Thoracic aorta (tissue), 2 donors: ENCODE data around the gene NMT1. TPM values are rescaled to one million over a fixed set of nuclear protein-coding genes. Genes with fewer than 3 reads are reported as not detected.

Experiments
- ATAC-seq: fragments of 150-250 bp; one replicate; pipeline ENCODE4 v1.8.0; 2017; ENCODE audit warnings: low read depth; ENCODE audit not compliant: insufficient number of reproducible peaks, low FRiP score
- DNase-seq: peaks from one replicate; pipeline ENCODE4 v3.0.0-alpha.2; 2020; ENCODE audit warnings: low spot score
- H3K27ac ChIP-seq, 2 donors: fragments of 200-600 bp; sonication (generic); 1 replicate in 1 of 2; 2 replicates in 1 of 2; pipeline ENCODE4 v1.5.1; 2016; ENCODE audit warnings: mild to moderate bottlenecking in 2 of 2, moderate library complexity in 2 of 2
- H3K27me3 ChIP-seq: fragments of 200-600 bp; sonication (generic); replicated peaks from 2 replicates; pipeline ENCODE4 v1.6.0; 2016; ENCODE audit warnings: mild to moderate bottlenecking; ENCODE audit not compliant: insufficient read depth
- H3K36me3 ChIP-seq: fragments of 200-600 bp; sonication (generic); one replicate; pipeline ENCODE4 v1.5.1; 2016
- H3K4me1 ChIP-seq, 2 donors: fragments of 200-600 bp; sonication (generic); 1 replicate in 1 of 2; 2 replicates in 1 of 2; pipeline versions ENCODE4 v1.5.1 to v1.6.0; 2016; ENCODE audit warnings: low read depth in 2 of 2, mild to moderate bottlenecking in 1 of 2; ENCODE audit not compliant: control insufficient read depth in 1 of 2
- H3K4me3 ChIP-seq: fragments of 200-600 bp; sonication (generic); 2 replicates; pipeline ENCODE4 v1.5.1; 2016; ENCODE audit warnings: mild to moderate bottlenecking
- H3K9me3 ChIP-seq: fragments of 200-600 bp; sonication (generic); 2 replicates; pipeline ENCODE4 v1.5.1; 2016
- total RNA-seq, 2 donors: library from RNA; depleted of rRNA; stranded (reverse); fragments of >200 nt; gene quantifications; one replicate each; pipeline versions ENCODE4 v1.1.0 to v1.2.3, GENCODE V29; 2016
- TF ChIP-seq, protein P1 (sequence below): fragments of 200-600 bp; sonication (generic); IDR thresholded peaks from one replicate; pipeline ENCODE4 v1.5.1; 2019; ENCODE audit warnings: antibody characterized with exemption

The NMT1 gene
- total RNA-seq, 2 donors from 2014 or later = 53.1 to 64.8 TPM

- ATAC-seq = no peak
- peaks cover 11% of the 10 kb centered on the region for H3K36me3 ChIP-seq
- DNase-seq = no peak
- no peak overlapping the region for H3K27ac ChIP-seq
- no peaks in the 10 kb centered on the region for H3K9me3 ChIP-seq
- H3K27me3 ChIP-seq = no peaks in the 10 kb centered on the region
- TF ChIP-seq, protein P1, sequence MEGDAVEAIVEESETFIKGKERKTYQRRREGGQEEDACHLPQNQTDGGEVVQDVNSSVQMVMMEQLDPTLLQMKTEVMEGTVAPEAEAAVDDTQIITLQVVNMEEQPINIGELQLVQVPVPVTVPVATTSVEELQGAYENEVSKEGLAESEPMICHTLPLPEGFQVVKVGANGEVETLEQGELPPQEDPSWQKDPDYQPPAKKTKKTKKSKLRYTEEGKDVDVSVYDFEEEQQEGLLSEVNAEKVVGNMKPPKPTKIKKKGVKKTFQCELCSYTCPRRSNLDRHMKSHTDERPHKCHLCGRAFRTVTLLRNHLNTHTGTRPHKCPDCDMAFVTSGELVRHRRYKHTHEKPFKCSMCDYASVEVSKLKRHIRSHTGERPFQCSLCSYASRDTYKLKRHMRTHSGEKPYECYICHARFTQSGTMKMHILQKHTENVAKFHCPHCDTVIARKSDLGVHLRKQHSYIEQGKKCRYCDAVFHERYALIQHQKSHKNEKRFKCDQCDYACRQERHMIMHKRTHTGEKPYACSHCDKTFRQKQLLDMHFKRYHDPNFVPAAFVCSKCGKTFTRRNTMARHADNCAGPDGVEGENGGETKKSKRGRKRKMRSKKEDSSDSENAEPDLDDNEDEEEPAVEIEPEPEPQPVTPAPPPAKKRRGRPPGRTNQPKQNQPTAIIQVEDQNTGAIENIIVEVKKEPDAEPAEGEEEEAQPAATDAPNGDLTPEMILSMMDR = no peak
- H3K4me1 ChIP-seq = peaks cover 17 to 34% of the 10 kb centered on the region in 2 donors
- no peak overlapping the region for H3K4me3 ChIP-seq
Measured at GRCh38 chr17:45070001-45070400, 8.9 kb downstream of the NMT1 start.

DNA sequence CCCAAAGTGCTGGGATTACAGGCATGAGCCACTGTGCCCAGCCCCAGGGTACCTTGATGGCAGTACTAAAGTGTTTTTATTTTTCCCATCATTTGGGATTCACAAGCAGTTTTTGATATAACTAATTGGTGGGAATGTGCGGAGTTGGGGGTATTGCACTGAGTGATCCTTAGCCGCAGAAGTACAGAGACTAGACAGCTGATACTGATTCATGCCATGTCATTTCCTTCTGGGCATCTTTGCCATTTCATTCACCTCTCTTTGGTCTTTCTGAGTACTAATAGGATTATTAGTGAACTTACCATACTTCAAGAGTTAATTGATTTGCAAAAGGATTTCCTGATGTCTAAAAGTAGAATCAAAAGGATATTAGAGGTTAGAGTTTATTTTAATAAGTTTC is 9.7 kb downstream of the NMT1 start:
- Histone ChIP-seq H3K27ac (no peak overlapping the region), H3K27me3 (no peaks in the 10 kb centered on the region), H3K4me3 (no peak overlapping the region), H3K9me3 (no peaks in the 10 kb centered on the region), H3K36me3 (peaks cover 11% of the 10 kb centered on the region), H3K4me1 (peaks cover 18 to 29% of the 10 kb centered on the region in 2 donors)
- no peak for ATAC-seq
- DNase-seq = no peak
- TF ChIP-seq, protein P1 = no peak

- TF ChIP-seq, protein P1 = no peak
- H3K27ac ChIP-seq = peak overlapping the region in 1 of 2 donors; percentile 47
- peaks cover 11% of the 10 kb centered on the region for H3K36me3 ChIP-seq
- H3K9me3 ChIP-seq = no peaks in the 10 kb centered on the region
- DNase-seq (no peak), ATAC-seq (no peak)
- peaks cover 23 to 36% of the 10 kb centered on the region in 2 donors for H3K4me1 ChIP-seq
- no peaks in the 10 kb centered on the region for H3K27me3 ChIP-seq
- no peak overlapping the region for H3K4me3 ChIP-seq
Measured at GRCh38 chr17:45073414-45074070, 12.4 kb downstream of the NMT1 start.

DNA sequence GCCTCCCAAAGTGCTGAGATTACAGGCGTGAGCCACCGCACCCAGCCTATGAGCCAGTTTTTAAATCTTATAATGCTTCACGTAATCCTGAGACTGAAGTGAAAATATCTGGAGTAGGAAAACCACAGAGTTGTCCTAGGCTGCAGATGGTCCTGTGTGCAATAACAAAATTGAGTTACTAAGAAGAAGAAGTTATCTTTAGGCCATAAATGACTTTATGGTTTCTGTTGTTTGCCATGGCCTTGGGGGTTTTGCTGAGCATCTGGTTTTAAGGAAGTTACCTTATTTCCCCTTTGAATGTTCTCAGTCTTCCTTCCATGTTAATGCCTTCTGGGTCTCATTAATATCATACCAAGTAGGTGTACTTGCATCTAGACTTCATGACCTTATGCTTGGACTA is 16.5 kb downstream of the NMT1 start:
- TF ChIP-seq, protein P1 = no peak
- ATAC-seq = no peak
- no peak for DNase-seq

GRCh38 chr17:45081047-45081703 is 20.1 kb downstream of the NMT1 start:
- H3K36me3 ChIP-seq = peaks cover 43% of the 10 kb centered on the region
- ATAC-seq = no peak

More for the DNA sequence above, 16.5 kb downstream of the NMT1 start:
- no peak overlapping the region for H3K4me3 ChIP-seq
- H3K4me1 ChIP-seq = peaks cover 23 to 33% of the 10 kb centered on the region in 2 donors
- H3K27ac ChIP-seq = peak overlapping the region; percentile 26 to 70
- H3K9me3 ChIP-seq = no peaks in the 10 kb centered on the region
- H3K36me3 ChIP-seq = peaks cover 27% of the 10 kb centered on the region
- no peaks in the 10 kb centered on the region for H3K27me3 ChIP-seq

More at GRCh38 chr17:45081047-45081703, 20.1 kb downstream of the NMT1 start:
- Histone ChIP-seq H3K27me3 (no peaks in the 10 kb centered on the region), H3K4me3 (no peak overlapping the region), H3K9me3 (no peaks in the 10 kb centered on the region), H3K4me1 (peaks cover 11 to 24% of the 10 kb centered on the region in 2 donors), H3K27ac (peak overlapping the region in 1 of 2 donors; percentile 44)
- no peak for DNase-seq
- TF ChIP-seq, protein P1 = no peak
